Gastrocnemius medialis (tissue), 4 donors: Measurements from ENCODE around the gene BTRC.
"Not testable (repeated sequence)": the region's sequence is repeated elsewhere in the genome, so short reads cannot be mapped to it uniquely, and the experiment has no call there.

Experiments
- CTCF ChIP-seq, 5 experiments: fragments of 450-650 bp in 3 of 5; fragments of 200-600 bp in 2 of 5; sonication (generic) in 2 of 5; IDR thresholded peaks in 4 of 5; conservative IDR thresholded peaks in 1 of 5; 1 replicate in 4 of 5; 2 replicates in 1 of 5; pipeline ENCODE4 v1.5.1; 2016 to 2019; ENCODE audit warnings: antibody characterized with exemption in 5 of 5, mild to moderate bottlenecking in 3 of 5, moderate library complexity in 3 of 5
- POLR2A ChIP-seq, 2 donors: fragments of 450-650 bp; IDR thresholded peaks; one replicate each; pipeline ENCODE4 v1.6.1; 2017; ENCODE audit warnings: antibody characterized with exemption in 2 of 2, mild to moderate bottlenecking in 2 of 2, moderate library complexity in 2 of 2

GRCh38 chr10:101373993-101374392 is 20.0 kb downstream of the BTRC start:
- not testable (repeated sequence) for TF ChIP-seq CTCF (IDR thresholded peaks at IDR 0.05 in 4 of 5, conservative IDR thresholded peaks at IDR 0.05 in 1 of 5); POLR2A (IDR thresholded peaks at IDR 0.05)
